ENCODE results near the gene ATG14. TPM values are rescaled to one million over a fixed set of nuclear protein-coding genes. Genes with fewer than 3 reads are reported as not detected.

The ATG14 gene
- total RNA-seq, 1 experiment from 2014 or later: 13.6 TPM

GRCh38 chr14:55372825-55373224, 38.8 kb downstream of the ATG14 start:
- H2AFZ ChIP-seq: no peak overlapping the region
- H3K4me2 ChIP-seq: no peak overlapping the region
- POLR2A ChIA-PET (ENCODE audit: unreplicated experiment): interaction anchor here (0.6 kb wide), 1 partner anchor 54 kb away, joined by 4 read pairs; no protein-coding TSS in a partner anchor
- H3K36me3 ChIP-seq (ENCODE audit: low read depth): peaks cover 3% of the 10 kb centered on the region; the same call in 1 of the 2 replicates
- intact Hi-C loops (cut with micrococcal nuclease; ENCODE audit: unreplicated experiment): no loop called here
- no TSS peak for BruUV-seq (replicated peaks)
- H4K20me1 ChIP-seq (ENCODE audit: insufficient read depth): no peaks in the 10 kb centered on the region
- TF ChIP-seq CTCF (conservative IDR thresholded peaks at IDR 0.05) (no peak), EZH2 (IDR thresholded peaks at IDR 0.05; ENCODE audit: low read depth) (no peak)
- H3K79me2 ChIP-seq (ENCODE audit: low read depth): no peaks in the 10 kb centered on the region
- no peaks in the 10 kb centered on the region for H3K9me3 ChIP-seq (ENCODE audit: insufficient read depth, low read depth)
- no peaks in the 10 kb centered on the region; the same call in 1 of the 2 replicates for H3F3A ChIP-seq (ENCODE audit: insufficient read depth, low read depth)
- H3K9me2 ChIP-seq (ENCODE audit: insufficient read depth): no peaks in the 10 kb centered on the region
- H3K4me3 ChIP-seq: no peak overlapping the region
- no peaks in the 10 kb centered on the region for H3K27me3 ChIP-seq (ENCODE audit: insufficient read depth, low read depth)
- CTCF ChIA-PET: no interaction called here
- no peak overlapping the region for H3K27ac ChIP-seq
- peaks cover 8% of the 10 kb centered on the region; the same call in 1 of the 2 replicates for H3K4me1 ChIP-seq (replicated peaks; ENCODE audit: insufficient read depth)
- DNase-seq: no peak

DNA sequence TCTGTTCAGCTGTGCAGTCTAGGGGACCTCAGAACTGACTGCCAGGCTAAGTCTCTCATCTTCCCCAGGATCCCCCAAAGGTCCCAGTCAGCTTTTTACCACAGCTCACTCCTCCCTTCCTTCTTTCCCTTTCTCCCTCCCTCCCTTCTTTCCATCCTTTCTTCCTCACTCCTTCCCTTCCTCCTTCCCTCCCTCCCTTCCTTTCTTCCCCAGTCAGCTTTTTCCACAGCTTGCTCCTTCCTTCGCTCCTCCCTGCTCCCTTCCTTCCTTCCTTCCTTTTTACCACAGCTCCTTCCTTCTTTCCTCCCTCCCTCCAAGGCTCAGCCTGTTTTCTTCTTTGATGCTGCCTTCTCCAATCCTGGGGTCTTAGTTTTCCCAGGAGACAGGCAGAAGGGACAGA, 39.2 kb downstream of the ATG14 start:
- Histone ChIP-seq H2AFZ (no peak overlapping the region), H3K9me2 (ENCODE audit: insufficient read depth) (no peaks in the 10 kb centered on the region), H3K27ac (no peak overlapping the region), H4K20me1 (ENCODE audit: insufficient read depth) (no peaks in the 10 kb centered on the region), H3K4me1 (replicated peaks; ENCODE audit: insufficient read depth) (peaks cover 8% of the 10 kb centered on the region; the same call in 1 of the 2 replicates), H3F3A (ENCODE audit: insufficient read depth, low read depth) (no peaks in the 10 kb centered on the region; the same call in 1 of the 2 replicates), H3K27me3 (ENCODE audit: insufficient read depth, low read depth) (no peaks in the 10 kb centered on the region), H3K4me3 (no peak overlapping the region), H3K9me3 (ENCODE audit: insufficient read depth, low read depth) (no peaks in the 10 kb centered on the region), H3K4me2 (no peak overlapping the region), H3K79me2 (ENCODE audit: low read depth) (no peaks in the 10 kb centered on the region), H3K36me3 (ENCODE audit: low read depth) (peaks cover 3% of the 10 kb centered on the region; the same call in 1 of the 2 replicates)
- POLR2A ChIA-PET (ENCODE audit: unreplicated experiment): interaction anchor here (0.6 kb wide), 3 partner anchors 9 to 112 kb away, joined by 3 to 4 read pairs (median 3); no protein-coding TSS in a partner anchor
- no peak for DNase-seq
- CTCF ChIA-PET: no interaction called here
- intact Hi-C loops (cut with micrococcal nuclease; ENCODE audit: unreplicated experiment): no loop called here
- BruUV-seq (replicated peaks): no TSS peak
- no peak for TF ChIP-seq CTCF (conservative IDR thresholded peaks at IDR 0.05)
- no peak for TF ChIP-seq EZH2 (IDR thresholded peaks at IDR 0.05; ENCODE audit: low read depth)

DNA sequence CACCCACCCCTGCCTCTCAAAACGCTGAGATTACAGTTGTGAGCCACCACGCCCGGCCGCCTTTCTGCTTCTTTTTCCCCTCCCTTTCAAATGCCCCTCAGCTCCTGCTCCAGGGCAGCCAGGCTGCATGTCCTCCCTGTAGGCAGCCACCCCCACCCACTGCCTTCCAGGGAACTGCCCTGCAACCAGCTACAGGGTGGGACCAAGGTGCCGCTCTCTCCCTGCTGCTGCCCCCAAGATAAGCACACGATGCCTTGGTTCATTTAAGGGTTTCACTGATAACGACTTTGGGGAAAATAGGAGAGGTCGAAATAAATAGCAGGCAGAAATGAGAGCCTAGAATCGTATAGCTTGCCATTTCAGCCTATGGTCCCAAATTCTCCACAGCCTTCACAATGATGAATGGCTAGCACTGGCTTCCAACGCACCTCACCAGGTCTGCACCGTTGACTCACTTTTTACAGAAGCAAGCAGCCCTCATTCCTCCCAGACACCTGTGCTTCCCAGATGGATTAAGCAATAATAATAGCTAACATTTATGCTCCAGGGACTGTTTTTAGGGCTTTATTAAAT, 40.7 kb downstream of the ATG14 start:
- Histone ChIP-seq H3K9me3 (ENCODE audit: insufficient read depth, low read depth) (no peaks in the 10 kb centered on the region), H3K36me3 (ENCODE audit: low read depth) (no peaks in the 10 kb centered on the region), H4K20me1 (ENCODE audit: insufficient read depth) (no peaks in the 10 kb centered on the region), H3K27me3 (ENCODE audit: insufficient read depth, low read depth) (no peaks in the 10 kb centered on the region), H3K79me2 (ENCODE audit: low read depth) (no peaks in the 10 kb centered on the region), H3K4me3 (no peak overlapping the region), H3K4me2 (no peak overlapping the region), H3K9me2 (ENCODE audit: insufficient read depth) (no peaks in the 10 kb centered on the region), H3K4me1 (replicated peaks; ENCODE audit: insufficient read depth) (peaks cover 13% of the 10 kb centered on the region; the same call in 1 of the 2 replicates), H3F3A (ENCODE audit: insufficient read depth, low read depth) (no peaks in the 10 kb centered on the region; the same call in none of the 2 replicates), H2AFZ (no peak overlapping the region), H3K27ac (no peak overlapping the region)
- no peak for DNase-seq
- intact Hi-C loops (cut with micrococcal nuclease; ENCODE audit: unreplicated experiment): no loop called here
- POLR2A ChIA-PET (ENCODE audit: unreplicated experiment): no interaction called here
- no TSS peak for BruUV-seq (replicated peaks)
- CTCF ChIA-PET: interaction anchor here (0.5 kb wide), 1 partner anchor 276 kb away, joined by 5 read pairs; no protein-coding TSS in a partner anchor
- TF ChIP-seq CTCF (conservative IDR thresholded peaks at IDR 0.05) (no peak), EZH2 (IDR thresholded peaks at IDR 0.05; ENCODE audit: low read depth) (no peak)
